KMS-11 (cell line): ENCODE data around the gene SLC25A33.
A peak's percentile ranks its signal among the peaks of the same experiment; 100 is the strongest.

ENCODE experiments used
- H2AFZ ChIP-seq: fragments of 200-600 bp; sonication (generic); 2 replicates; pipeline ENCODE4 v1.6.1; 2016; ENCODE audit warnings: antibody characterized with exemption, mixed run types, low read depth
- H3K27ac ChIP-seq: fragments of 200-600 bp; sonication (generic); 2 replicates; pipeline ENCODE4 v1.6.1; 2016; ENCODE audit warnings: mild to moderate bottlenecking, mixed run types
- H3K27me3 ChIP-seq: fragments of 200-600 bp; sonication (generic); 2 replicates; pipeline ENCODE4 v1.6.1; 2017; ENCODE audit warnings: mild to moderate bottlenecking, low read depth, mixed run types, moderate library complexity; ENCODE audit not compliant: insufficient read depth
- H3K36me3 ChIP-seq: fragments of 200-600 bp; sonication (generic); 2 replicates; pipeline ENCODE4 v1.6.1; 2017; ENCODE audit warnings: mild to moderate bottlenecking, mixed run types; ENCODE audit not compliant: insufficient read depth
- H3K4me1 ChIP-seq: fragments of 200-600 bp; sonication (generic); 2 replicates; pipeline ENCODE4 v1.6.1; 2016; ENCODE audit warnings: mild to moderate bottlenecking, low read depth, mixed run types; ENCODE audit not compliant: poor library complexity, severe bottlenecking
- H3K4me2 ChIP-seq: fragments of 200-600 bp; sonication (generic); 2 replicates; pipeline ENCODE4 v1.7.0; 2016; ENCODE audit warnings: mild to moderate bottlenecking, mixed run types
- H3K4me3 ChIP-seq: fragments of 200-600 bp; sonication (generic); IDR thresholded peaks from 2 replicates; pipeline ENCODE4 v1.6.1; 2017; ENCODE audit warnings: low read depth, low read length, mixed read lengths; ENCODE audit not compliant: insufficient read depth
- H3K79me2 ChIP-seq: fragments of 200-600 bp; sonication (generic); 2 replicates; pipeline ENCODE4 v1.6.1; 2016; ENCODE audit warnings: low read depth, mixed run types; ENCODE audit not compliant: insufficient read depth
- H3K9ac ChIP-seq: fragments of 200-600 bp; sonication (generic); 2 replicates; pipeline ENCODE4 v1.6.1; 2016; ENCODE audit warnings: mild to moderate bottlenecking, mixed run types
- H4K20me1 ChIP-seq: fragments of 200-600 bp; sonication (generic); 2 replicates; pipeline ENCODE4 v1.6.1; 2016; ENCODE audit warnings: mild to moderate bottlenecking, mixed run types; ENCODE audit not compliant: insufficient read depth
- TF ChIP-seq, protein P1 (sequence below): fragments of 200-600 bp; sonication (generic); conservative IDR thresholded peaks from 2 replicates; pipeline ENCODE4 v1.6.1; 2017; ENCODE audit warnings: low read depth, mild to moderate bottlenecking, antibody characterized with exemption, low read length, moderate library complexity, mixed read lengths

Gene SLC25A33, protein sequence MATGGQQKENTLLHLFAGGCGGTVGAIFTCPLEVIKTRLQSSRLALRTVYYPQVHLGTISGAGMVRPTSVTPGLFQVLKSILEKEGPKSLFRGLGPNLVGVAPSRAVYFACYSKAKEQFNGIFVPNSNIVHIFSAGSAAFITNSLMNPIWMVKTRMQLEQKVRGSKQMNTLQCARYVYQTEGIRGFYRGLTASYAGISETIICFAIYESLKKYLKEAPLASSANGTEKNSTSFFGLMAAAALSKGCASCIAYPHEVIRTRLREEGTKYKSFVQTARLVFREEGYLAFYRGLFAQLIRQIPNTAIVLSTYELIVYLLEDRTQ

DNA sequence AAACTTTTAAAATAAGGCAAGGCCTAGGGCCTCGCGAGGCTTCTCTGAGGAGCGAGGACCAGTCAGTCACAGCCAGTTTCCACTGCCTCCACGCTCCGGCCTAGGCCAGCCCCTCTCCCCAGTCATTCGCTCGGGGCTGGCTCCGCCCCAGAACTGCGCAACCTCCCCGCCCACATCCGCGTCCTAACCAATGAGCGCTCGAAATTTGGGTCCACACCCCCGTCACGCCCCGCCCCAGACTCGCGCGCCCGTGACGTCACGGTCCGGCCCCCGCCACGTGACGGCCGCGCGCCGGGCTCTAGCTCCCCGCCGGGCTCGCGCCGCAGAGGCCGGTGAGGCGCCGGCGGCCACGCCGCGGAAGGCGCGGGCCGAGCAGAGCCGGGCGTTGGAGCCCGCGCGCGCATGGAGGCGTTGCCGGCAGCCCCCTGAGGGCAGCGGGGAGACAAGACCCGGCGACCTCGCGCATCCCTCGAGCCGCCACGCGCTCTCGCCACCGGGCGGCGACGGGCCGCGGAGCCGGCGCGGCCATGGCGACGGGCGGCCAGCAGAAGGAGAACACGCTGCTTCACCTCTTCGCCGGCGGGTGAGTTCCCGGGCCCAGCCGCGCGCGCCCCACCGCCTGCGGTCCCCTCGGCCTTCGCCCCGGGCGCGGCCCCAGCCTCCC lies at the start of gene SLC25A33:
SLC25A33 (plus strand) TSS at position 301 of the 664 bp plus-strand sequence; CDS start at position 528, 227 bp downstream.
- Histone ChIP-seq H3K4me3 (no peak within 1 kb of the TSS), H3K4me1 (peaks cover 25% of the 10 kb centered on the region), H2AFZ (peak within 1 kb of the TSS; percentile 89), H3K79me2 (peaks cover 45% of the 10 kb centered on the region), H3K36me3 (no peaks in the 10 kb centered on the region), H3K4me2 (peak within 1 kb of the TSS; percentile 84), H3K9ac (peak within 1 kb of the TSS; percentile 84), H4K20me1 (peaks cover 8% of the 10 kb centered on the region), H3K27me3 (no peaks in the 10 kb centered on the region), H3K27ac (peak within 1 kb of the TSS; percentile 79)
- TF ChIP-seq, protein P1, sequence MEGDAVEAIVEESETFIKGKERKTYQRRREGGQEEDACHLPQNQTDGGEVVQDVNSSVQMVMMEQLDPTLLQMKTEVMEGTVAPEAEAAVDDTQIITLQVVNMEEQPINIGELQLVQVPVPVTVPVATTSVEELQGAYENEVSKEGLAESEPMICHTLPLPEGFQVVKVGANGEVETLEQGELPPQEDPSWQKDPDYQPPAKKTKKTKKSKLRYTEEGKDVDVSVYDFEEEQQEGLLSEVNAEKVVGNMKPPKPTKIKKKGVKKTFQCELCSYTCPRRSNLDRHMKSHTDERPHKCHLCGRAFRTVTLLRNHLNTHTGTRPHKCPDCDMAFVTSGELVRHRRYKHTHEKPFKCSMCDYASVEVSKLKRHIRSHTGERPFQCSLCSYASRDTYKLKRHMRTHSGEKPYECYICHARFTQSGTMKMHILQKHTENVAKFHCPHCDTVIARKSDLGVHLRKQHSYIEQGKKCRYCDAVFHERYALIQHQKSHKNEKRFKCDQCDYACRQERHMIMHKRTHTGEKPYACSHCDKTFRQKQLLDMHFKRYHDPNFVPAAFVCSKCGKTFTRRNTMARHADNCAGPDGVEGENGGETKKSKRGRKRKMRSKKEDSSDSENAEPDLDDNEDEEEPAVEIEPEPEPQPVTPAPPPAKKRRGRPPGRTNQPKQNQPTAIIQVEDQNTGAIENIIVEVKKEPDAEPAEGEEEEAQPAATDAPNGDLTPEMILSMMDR, result no peak

DNA sequence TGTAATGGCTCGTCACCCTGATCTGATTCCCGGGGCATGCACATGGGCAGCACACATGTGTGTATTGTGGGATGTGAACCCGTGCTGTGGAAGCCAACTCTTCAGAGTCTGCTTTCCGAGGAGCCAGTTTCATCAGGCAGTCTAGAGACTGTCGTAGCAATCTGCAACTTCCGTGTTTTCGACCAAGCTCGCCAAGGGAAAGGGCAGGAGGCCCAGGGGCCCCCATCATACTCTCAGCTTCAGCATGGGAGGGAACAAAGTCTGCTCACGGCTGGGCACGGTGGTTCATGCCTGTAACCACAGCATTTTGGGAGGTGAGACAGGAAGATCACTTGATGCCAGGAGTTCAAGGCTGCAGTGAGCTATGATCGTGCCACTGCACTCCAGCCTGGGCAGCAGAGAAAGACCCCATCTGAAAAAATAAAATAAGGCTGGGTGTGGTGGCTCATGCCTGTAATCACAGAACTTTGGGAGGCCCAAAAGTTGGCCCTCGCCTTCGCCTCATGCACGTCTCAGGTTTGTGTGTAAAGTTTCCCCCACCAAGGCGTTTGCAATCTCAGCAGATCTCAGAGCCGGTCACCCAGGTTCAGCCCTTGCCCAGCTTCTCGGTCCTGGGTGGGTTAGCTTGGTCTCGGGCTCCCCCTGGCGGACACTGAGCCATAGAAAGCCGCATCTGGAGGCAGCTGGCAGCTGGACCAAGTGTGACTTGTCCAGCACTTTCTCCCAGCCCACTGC lies 48.5 kb upstream of the SLC25A33 start:
- Histone ChIP-seq H3K4me1 (peaks cover 15% of the 10 kb centered on the region), H3K4me3 (no peak overlapping the region), H3K4me2 (no peak overlapping the region), H3K27me3 (no peaks in the 10 kb centered on the region), H3K36me3 (no peaks in the 10 kb centered on the region), H2AFZ (no peak overlapping the region), H3K27ac (no peak overlapping the region), H3K9ac (no peak overlapping the region), H4K20me1 (no peaks in the 10 kb centered on the region), H3K79me2 (no peaks in the 10 kb centered on the region)
- TF ChIP-seq, protein P1, result peak; percentile 96

DNA sequence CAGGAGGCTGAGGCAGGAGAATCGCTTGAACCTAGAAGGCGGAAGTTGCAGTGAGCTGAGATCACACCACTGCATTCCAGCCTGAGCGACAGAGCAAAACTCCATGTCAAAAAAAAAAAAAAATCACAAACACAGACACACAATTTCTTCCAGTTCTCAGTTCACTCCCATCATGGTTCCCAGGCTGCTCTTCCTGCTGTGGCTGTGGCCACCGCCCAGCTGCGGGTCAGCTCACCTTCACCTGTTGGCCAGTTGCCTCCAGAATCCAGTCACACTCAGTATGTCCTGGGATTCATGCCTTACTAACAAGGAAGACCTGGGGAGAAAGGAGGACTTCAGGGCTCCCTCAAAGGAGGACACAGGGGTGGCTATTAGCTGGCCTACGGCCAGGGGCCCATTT lies 45.9 kb upstream of the SLC25A33 start:
- H3K4me2 ChIP-seq, result no peak overlapping the region
- H2AFZ ChIP-seq, result no peak overlapping the region
- no peak overlapping the region for H3K27ac ChIP-seq
- TF ChIP-seq, protein P1, result no peak
- H3K36me3 ChIP-seq, result no peaks in the 10 kb centered on the region
- H3K9ac ChIP-seq, result no peak overlapping the region
- no peak overlapping the region for H3K4me3 ChIP-seq
- peaks cover 15% of the 10 kb centered on the region for H3K4me1 ChIP-seq
- no peaks in the 10 kb centered on the region for H3K27me3 ChIP-seq
- no peaks in the 10 kb centered on the region for H3K79me2 ChIP-seq
- no peaks in the 10 kb centered on the region for H4K20me1 ChIP-seq

DNA sequence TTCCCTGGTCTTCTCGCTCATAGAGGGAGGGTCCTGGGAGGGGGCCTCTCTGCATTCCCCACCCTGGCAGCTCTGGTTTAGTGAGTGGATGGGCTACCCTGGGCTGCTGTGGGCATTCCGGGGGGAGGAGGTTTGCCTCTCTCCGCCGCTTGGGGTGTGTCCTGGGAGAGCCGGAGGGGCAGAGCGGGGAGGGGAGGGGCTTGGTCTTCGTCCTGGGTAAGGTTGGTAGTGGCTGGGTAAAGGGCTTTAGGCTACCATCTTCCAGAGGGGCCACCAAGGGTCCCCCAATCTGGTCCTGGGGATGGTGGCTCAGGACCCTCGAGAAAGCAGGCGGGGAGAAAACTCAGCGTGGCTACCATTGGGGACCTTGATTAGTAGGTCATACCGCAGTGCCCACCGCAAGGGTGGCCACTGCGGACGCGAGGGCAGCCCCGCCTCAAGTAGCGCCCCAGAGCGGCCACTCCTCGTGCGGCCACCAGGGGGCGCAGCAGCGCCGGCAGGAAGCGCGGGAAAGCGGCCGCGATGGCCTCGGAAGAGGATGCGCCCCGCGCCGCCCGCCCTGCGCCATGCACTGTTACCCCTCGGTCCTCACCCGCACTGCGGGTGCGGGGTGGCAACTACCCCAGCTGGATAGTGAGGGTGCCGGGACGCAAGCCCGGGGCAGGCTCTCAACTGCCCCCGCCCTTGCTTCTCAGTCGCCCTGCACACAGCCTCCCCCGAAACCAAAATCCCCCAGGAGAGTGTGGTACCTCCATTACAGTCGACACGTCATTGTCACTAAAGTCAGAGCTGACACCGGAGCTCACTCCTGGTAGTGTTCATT lies 44.1 kb upstream of the SLC25A33 start:
- TF ChIP-seq, protein P1, result peak; percentile 96
- Histone ChIP-seq H3K27ac (no peak overlapping the region), H3K27me3 (no peaks in the 10 kb centered on the region), H4K20me1 (no peaks in the 10 kb centered on the region), H3K79me2 (no peaks in the 10 kb centered on the region), H3K36me3 (no peaks in the 10 kb centered on the region), H3K4me3 (no peak overlapping the region), H3K4me1 (peaks cover 15% of the 10 kb centered on the region), H3K4me2 (peak overlapping the region; percentile 97), H2AFZ (peak overlapping the region; percentile 87), H3K9ac (no peak overlapping the region)
